HepG2 (cell line): ENCODE results near the gene PRKG1. TPM values are rescaled to one million over a fixed set of nuclear protein-coding genes. Genes with fewer than 3 reads are reported as not detected.

ENCODE experiments used
- ATAC-seq: fragments of 200-7000 bp; cut with Tn5 transposase; 3 replicates; pipeline ENCODE4 v1.9.1; 2020; ENCODE audit warnings: mild to moderate bottlenecking, moderate library complexity
- BruUV-seq: library from RNA; stranded (reverse); fragments of 400-500 nt; replicated peaks from 2 replicates; lab custom pipeline; 2021; lab: Mats Ljungman, UMichigan
- CTCF ChIA-PET: fragments of 300-600 bp; formaldehyde crosslinking; extraction: SDS; loops from one replicate; lab custom pipeline; 2021; ENCODE audit warnings: low total read pairs, inconsistent platforms, low intra/inter-chr PET ratio; lab: Yijun Ruan, JAX
- POLR2A ChIA-PET: fragments of 350-600 bp; sonication (Branson Sonifier 250); formaldehyde crosslinking; loops from one replicate; lab custom pipeline; 2020; ENCODE audit warnings: antibody characterized with exemption, inconsistent platforms; lab: Yijun Ruan, JAX
- DNase-seq: peaks from one replicate; pipeline ENCODE4 v3.0.0-alpha.2; 2015; ENCODE audit warnings: low spot score
- FAIRE-seq: peaks from 3 replicates; lab custom pipeline; 2011; peaks lifted over from hg19 to GRCh38; lab: Jason Lieb, UNC
- H2AFZ ChIP-seq: one replicate; pipeline ENCODE4 v1.6.1; 2011; ENCODE audit warnings: low read length, inconsistent platforms
- H3K27ac ChIP-seq: fragments of 300-600 bp; 3 replicates; pipeline ENCODE4 v1.8.0; 2011; ENCODE audit warnings: mixed run types, mild to moderate bottlenecking, mixed read lengths, low read length, inconsistent platforms; ENCODE audit not compliant: insufficient read depth; ENCODE audit errors: extremely low read length
- H3K27me3 ChIP-seq, 2 experiments: fragments of 200-600 bp in 1 of 2; 2 replicates in 1 of 2; 3 replicates in 1 of 2; pipeline versions ENCODE4 v1.6.0 to v1.8.0; 2011; ENCODE audit warnings: low read length in 2 of 2, mild to moderate bottlenecking in 2 of 2, moderate library complexity in 2 of 2, inconsistent platforms in 1 of 2; ENCODE audit not compliant: insufficient read depth in 2 of 2, control insufficient read depth in 1 of 2
- H3K36me3 ChIP-seq, 2 experiments: fragments of 200-600 bp in 1 of 2; replicated peaks in 1 of 2; 2 replicates in 1 of 2; 3 replicates in 1 of 2; pipeline versions ENCODE4 v1.5.1 to v1.8.0; 2011; ENCODE audit warnings: low read length in 2 of 2, inconsistent platforms in 1 of 2; ENCODE audit not compliant: insufficient read depth in 2 of 2, control insufficient read depth in 1 of 2
- H3K4me1 ChIP-seq: 2 replicates; pipeline ENCODE4 v1.5.1; 2012; ENCODE audit warnings: low read length, inconsistent platforms; ENCODE audit not compliant: insufficient read depth
- H3K4me2 ChIP-seq: 2 replicates; pipeline ENCODE4 v1.6.0; 2011; ENCODE audit warnings: low read depth, low read length, inconsistent platforms
- H3K4me3 ChIP-seq, 3 experiments: fragments of 200-600 bp in 1 of 3; sonication (generic), shearing (Covaris generic) in 1 of 3; replicated peaks in 1 of 3; 2 replicates each; pipeline ENCODE4 v1.5.1; 2011 to 2016; ENCODE audit warnings: low read length in 3 of 3, inconsistent platforms in 2 of 3, low read depth in 2 of 3, mild to moderate bottlenecking in 2 of 3, control low read depth in 1 of 3, mixed read lengths in 1 of 3; ENCODE audit not compliant: insufficient read depth in 1 of 3
- H3K79me2 ChIP-seq: one replicate; pipeline ENCODE4 v1.6.1; 2011; ENCODE audit warnings: low read length, inconsistent platforms; ENCODE audit not compliant: insufficient read depth
- H3K9ac ChIP-seq: 2 replicates; pipeline ENCODE4 v1.6.0; 2011; ENCODE audit warnings: mild to moderate bottlenecking, low read depth, low read length, inconsistent platforms; ENCODE audit not compliant: insufficient read depth
- H3K9me3 ChIP-seq: 2 replicates; pipeline ENCODE4 v1.5.1; 2012; ENCODE audit warnings: mild to moderate bottlenecking, low read length
- H4K20me1 ChIP-seq: 2 replicates; pipeline ENCODE4 v1.6.0; 2011; ENCODE audit warnings: inconsistent platforms, mild to moderate bottlenecking, low read length, moderate library complexity; ENCODE audit not compliant: insufficient read depth
- AGO2 ChIP-seq: fragments of 200-400 bp; formaldehyde crosslinking; optimal IDR thresholded peaks from 2 replicates; pipeline ENCODE3; 2017; ENCODE audit warnings: mild to moderate bottlenecking, low read depth, low read length, moderate library complexity
- EHMT2 ChIP-seq: fragments of 200-600 bp; sonication (generic); IDR thresholded peaks from 2 replicates; pipeline ENCODE4 v1.7.0; 2017; ENCODE audit warnings: antibody characterized with exemption, low read depth, low read length, borderline replicate concordance
- KAT2B ChIP-seq: fragments of 150-350 bp; IDR thresholded peaks from 2 replicates; pipeline ENCODE4 v1.6.1; 2014; ENCODE audit warnings: low read depth, low read length, borderline replicate concordance
- KDM2A ChIP-seq: sonication (generic); formaldehyde crosslinking; IDR thresholded peaks from 2 replicates; pipeline ENCODE4 v1.4.0; 2020; ENCODE audit warnings: low read depth, missing genetic modification reagents, borderline replicate concordance
- NBN ChIP-seq: fragments of 450-650 bp; conservative IDR thresholded peaks from 2 replicates; pipeline ENCODE4 v1.6.1; 2017
- SMAD1 ChIP-seq: sonication (generic); formaldehyde crosslinking; IDR thresholded peaks from 2 replicates; pipeline ENCODE4 v1.4.0; 2020; ENCODE audit warnings: missing genetic modification reagents, low read depth, mild to moderate bottlenecking, borderline replicate concordance
- TIGD3 ChIP-seq: sonication (generic); formaldehyde crosslinking; IDR thresholded peaks from 2 replicates; pipeline ENCODE4 v1.5.1; 2020; ENCODE audit warnings: mild to moderate bottlenecking, missing genetic modification reagents, borderline replicate concordance
- ZFAT ChIP-seq: sonication (generic); formaldehyde crosslinking; conservative IDR thresholded peaks from 2 replicates; pipeline ENCODE4 v1.8.1; 2023; ENCODE audit warnings: missing genetic modification reagents, inconsistent platforms
- ZFP41 ChIP-seq: sonication (generic); formaldehyde crosslinking; IDR thresholded peaks from 2 replicates; pipeline ENCODE4 v1.4.0; 2020; ENCODE audit warnings: mild to moderate bottlenecking, missing genetic modification reagents, borderline replicate concordance
- ZNF580 ChIP-seq: IDR thresholded peaks from 2 replicates; pipeline ENCODE4 v1.6.1; 2016; ENCODE audit warnings: low read depth, borderline replicate concordance
- ZNF597 ChIP-seq: sonication (generic); formaldehyde crosslinking; IDR thresholded peaks from 2 replicates; pipeline ENCODE4 v1.5.0; 2020; ENCODE audit warnings: missing genetic modification reagents
- ZUFSP ChIP-seq: sonication (generic); formaldehyde crosslinking; IDR thresholded peaks from 2 replicates; pipeline ENCODE4 v1.9.0; 2021; ENCODE audit warnings: missing genetic modification reagents, mild to moderate bottlenecking, borderline replicate concordance
- WGBS: methylation state at CpG from one replicate; pipeline ENCODE4 v1.1.6; 2017; ENCODE audit warnings: low lambda C conversion rate; 5-methylcytosine and 5-hydroxymethylcytosine counted together
- in situ Hi-C: cut with HindIII; loops from 2 replicates; pipeline ENCODE4 v1.10.0; 2017; ENCODE audit warnings: low pct_unique_long_range_greater_than_20kb; ENCODE audit not compliant: extremely low pct_ligation_motif_present
- intact Hi-C: fragments of 100-400 bp; cut with micrococcal nuclease; formaldehyde crosslinking; loops from one replicate; pipeline ENCODE4 v1.10.0; 2022; ENCODE audit not compliant: unreplicated experiment
- polyA plus RNA-seq, 8 experiments: library from polyadenylated mRNA; depleted of rRNA in 3 of 8; stranded (reverse) in 7 of 8; unstranded in 1 of 8; fragments of >200 nt; fragmentation: Illumina TruSeq in 4 of 8; extraction: Trizol in 4 of 8; gene quantifications; 2 replicates each; pipeline versions ENCODE4 v1.2.1 to v1.2.3, GENCODE V29; 2011 to 2016; ENCODE audit warnings: low read depth in 4 of 8, missing spikeins in 1 of 8, mixed read lengths in 1 of 8; ENCODE audit not compliant: insufficient read depth in 1 of 8
- total RNA-seq, 5 experiments: library from RNA; depleted of rRNA; stranded (reverse); fragments of >200 nt; fragmentation: Illumina TruSeq; extraction: Trizol; gene quantifications; 2 replicates each; pipeline ENCODE4 v1.2.3, GENCODE V29; 2016; ENCODE audit warnings: low read depth in 1 of 5

The PRKG1 gene
- total and polyA plus RNA-seq, 2 of the 13 experiments (the other 11 are each of a cell fraction or from before 2014, with no cell fraction given), result 0.01 TPM; not detected in 1

- 0% methylated on average over 4 of the region's 4 CpGs for WGBS
- ChIA-PET POLR2A (no interaction called here), CTCF (no interaction called here)
- no peaks in the 10 kb centered on the region for H3K79me2 ChIP-seq
- no peak for TF ChIP-seq ZFP41 (CRISPR knock-in tag)
- no peak for TF ChIP-seq ZFAT
- FAIRE-seq (no peak), DNase-seq (no peak), ATAC-seq (no peak)
- H2AFZ ChIP-seq, result no peak overlapping the region
- H3K4me3 ChIP-seq, result no peak overlapping the region
- in situ Hi-C loops (no loop called here), intact Hi-C loops (no loop called here)
- no TSS peak for BruUV-seq
- no peaks in the 10 kb centered on the region for H3K36me3 ChIP-seq
- no peaks in the 10 kb centered on the region for H3K27me3 ChIP-seq
- H3K4me2 ChIP-seq, result no peak overlapping the region
- no peak overlapping the region for H3K9ac ChIP-seq
- H4K20me1 ChIP-seq, result no peaks in the 10 kb centered on the region
- H3K27ac ChIP-seq, result no peak overlapping the region
- H3K4me1 ChIP-seq, result no peaks in the 10 kb centered on the region
- H3K9me3 ChIP-seq, result no peaks in the 10 kb centered on the region
Measured at GRCh38 chr10:51416494-51416893, 342.2 kb downstream of the PRKG1 start.

- H3K9me3 ChIP-seq, result no peaks in the 10 kb centered on the region
- H4K20me1 ChIP-seq, result no peaks in the 10 kb centered on the region
- no peaks in the 10 kb centered on the region for H3K4me1 ChIP-seq
- H3K36me3 ChIP-seq, result no peaks in the 10 kb centered on the region
- in situ Hi-C loops, result loop anchor here (10.0 kb wide), 1 partner anchor 355 kb away; no protein-coding TSS in a partner anchor
- POLR2A ChIA-PET, result no interaction called here
- CTCF ChIA-PET, result no interaction called here
- DNase-seq (no peak), FAIRE-seq (no peak), ATAC-seq (no peak)
- intact Hi-C loops, result no loop called here
- no peak overlapping the region for H3K9ac ChIP-seq
- H3K27me3 ChIP-seq, result no peaks in the 10 kb centered on the region
- H2AFZ ChIP-seq, result no peak overlapping the region
- WGBS, result under 1% methylated on average over 3 of the region's 3 CpGs
- no peak for TF ChIP-seq ZUFSP (CRISPR knock-in tag)
- no peak for TF ChIP-seq KAT2B
- TF ChIP-seq KDM2A (CRISPR knock-in tag), result no peak
- TF ChIP-seq SMAD1 (CRISPR knock-in tag), result no peak
- no peak for TF ChIP-seq AGO2
- TF ChIP-seq ZNF580 (CRISPR knock-in tag), result no peak
- TF ChIP-seq ZNF597 (CRISPR knock-in tag), result no peak
- TF ChIP-seq NBN, result no peak
- no peak for TF ChIP-seq EHMT2
- TF ChIP-seq TIGD3, result no peak
- BruUV-seq, result no TSS peak
- no peak overlapping the region for H3K4me2 ChIP-seq
- H3K27ac ChIP-seq, result no peak overlapping the region
- H3K79me2 ChIP-seq, result no peaks in the 10 kb centered on the region
- no peak overlapping the region for H3K4me3 ChIP-seq
Measured at GRCh38 chr10:51419196-51420093, 345.2 kb downstream of the PRKG1 start.
